ENCODE data around the gene MANEA. TPM values are rescaled to one million over a fixed set of nuclear protein-coding genes. Genes with fewer than 3 reads are reported as not detected.
A peak's percentile ranks its signal among the peaks of the same experiment; 100 is the strongest.
"Not testable (repeated sequence)": the region's sequence is repeated elsewhere in the genome, so short reads cannot be mapped to it uniquely, and the experiment has no call there.

The MANEA gene
- total and polyA plus RNA-seq, 7 donors: 1.0 to 3.7 (median 2.6) TPM

- Histone ChIP-seq H3K4me3 (no peak overlapping the region), H3K4me1 (no peaks in the 10 kb centered on the region), H3K27ac (no peak overlapping the region), H3K27me3 (ENCODE audit: insufficient read depth in 3 of 3, low read length in 2 of 3) (peaks cover 0 to 2% (median 0%) of the 10 kb centered on the region in 3 donors), H3K36me3 (ENCODE audit: insufficient read depth in 1 of 2, low read depth in 1 of 2) (no peaks in the 10 kb centered on the region), H3K9me3 (no peaks in the 10 kb centered on the region)
- TF ChIP-seq CTCF (IDR thresholded peaks at IDR 0.05): no peak
- ATAC-seq: no peak
- 78 to 90% (median 84%) methylated on average over 3 of the region's 3 CpGs for WGBS, 3 donors
- intact Hi-C loops (cut with DNase I): no loop called here
- DNase-seq: no peak
Observed at GRCh38 chr6:95548188-95548786, 29.0 kb upstream of the MANEA start.

GRCh38 chr6:95551678-95552324 is 25.5 kb upstream of the MANEA start:
- no peaks in the 10 kb centered on the region for H3K36me3 ChIP-seq (ENCODE audit: insufficient read depth in 1 of 2, low read depth in 1 of 2)
- no peaks in the 10 kb centered on the region for H3K9me3 ChIP-seq
- no peak overlapping the region for H3K4me3 ChIP-seq
- H3K4me1 ChIP-seq: no peaks in the 10 kb centered on the region
- H3K27me3 ChIP-seq (ENCODE audit: insufficient read depth in 3 of 3, low read length in 2 of 3): no peaks in the 10 kb centered on the region
- WGBS, 3 donors: 71 to 83% (median 81%) methylated on average over 5 of the region's 5 CpGs
- ATAC-seq (peak in 2 of 4 donors; percentile 45 to 72), DNase-seq (peak in 1 of 2 donors; percentile 40)
- no peak for TF ChIP-seq CTCF (IDR thresholded peaks at IDR 0.05)
- intact Hi-C loops (cut with DNase I): no loop called here
- no peak overlapping the region for H3K27ac ChIP-seq

GRCh38 chr6:95553880-95554279 is 23.5 kb upstream of the MANEA start:
- no peaks in the 10 kb centered on the region for H3K27me3 ChIP-seq (ENCODE audit: insufficient read depth in 3 of 3, low read length in 2 of 3)
- no peaks in the 10 kb centered on the region for H3K4me1 ChIP-seq
- no peaks in the 10 kb centered on the region for H3K36me3 ChIP-seq (ENCODE audit: insufficient read depth in 1 of 2, low read depth in 1 of 2)
- ATAC-seq: no peak
- H3K27ac ChIP-seq: no peak overlapping the region
- H3K9me3 ChIP-seq: no peaks in the 10 kb centered on the region
- DNase-seq: no peak
- no peak overlapping the region for H3K4me3 ChIP-seq
- WGBS, 3 donors: 72 to 85% (median 73%) methylated on average over 1 of the region's 1 CpG
- intact Hi-C loops (cut with DNase I): no loop called here
- TF ChIP-seq CTCF (IDR thresholded peaks at IDR 0.05): no peak

- intact Hi-C loops (cut with DNase I); DNase-seq; H3K27ac ChIP-seq; ATAC-seq; H3K27me3 ChIP-seq (ENCODE audit: insufficient read depth in 3 of 3, low read length in 2 of 3); H3K36me3 ChIP-seq (ENCODE audit: insufficient read depth in 1 of 2, low read depth in 1 of 2); H3K9me3 ChIP-seq; H3K4me1 ChIP-seq; H3K4me3 ChIP-seq: not testable (repeated sequence)
- WGBS, 3 donors: 71 to 77% (median 73%) methylated on average over 5 of the region's 5 CpGs
Observed at GRCh38 chr6:95560956-95561355, 16.4 kb upstream of the MANEA start.

GRCh38 chr6:95569560-95569959 is 7.8 kb upstream of the MANEA start:
- H3K4me1 ChIP-seq: no peaks in the 10 kb centered on the region

More at GRCh38 chr6:95569560-95569959, 7.8 kb upstream of the MANEA start:
- no peak for TF ChIP-seq CTCF (IDR thresholded peaks at IDR 0.05)
- Histone ChIP-seq H3K27me3 (ENCODE audit: insufficient read depth in 3 of 3, low read length in 2 of 3) (no peaks in the 10 kb centered on the region), H3K9me3 (no peaks in the 10 kb centered on the region), H3K27ac (no peak overlapping the region), H3K36me3 (ENCODE audit: insufficient read depth in 1 of 2, low read depth in 1 of 2) (no peaks in the 10 kb centered on the region), H3K4me3 (no peak overlapping the region)
- ATAC-seq (no peak), DNase-seq (no peak)
- 76 to 83% (median 82%) methylated on average over 5 of the region's 5 CpGs for WGBS, 3 donors
- intact Hi-C loops (cut with DNase I): no loop called here
